Measurements from ENCODE around the gene CA12. TPM values are rescaled to one million over a fixed set of nuclear protein-coding genes. Genes with fewer than 3 reads are reported as not detected.

Gene CA12
- total and polyA plus RNA-seq, 2 of the 8 experiments (the other 6 are each of a cell fraction or from before 2014, with no cell fraction given): 4.7 to 4.9 TPM

DNA sequence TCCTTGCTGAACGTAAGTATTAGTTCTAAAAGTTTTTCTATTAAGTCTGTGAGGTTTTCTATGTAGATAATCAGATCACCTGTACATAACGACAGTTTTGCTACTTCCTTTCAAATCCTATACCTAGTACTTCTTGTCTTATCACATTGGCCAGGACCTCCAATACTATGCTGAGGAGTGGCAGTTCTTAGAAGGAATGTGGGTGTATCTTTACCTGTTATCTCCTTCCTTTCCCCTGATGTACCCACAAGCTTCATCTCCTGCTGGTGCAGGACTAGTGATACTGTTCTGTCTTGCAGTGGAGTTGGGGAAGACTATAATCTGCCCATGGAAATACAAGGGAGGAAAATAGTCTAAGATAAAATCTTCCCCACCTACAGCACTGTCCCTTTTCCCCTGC, 16.8 kb upstream of the CA12 start:
- H4K8ac ChIP-seq (ENCODE audit: extremely low read depth, insufficient read depth, low read length): no peak overlapping the region
- no peaks in the 10 kb centered on the region; the same call in 1 of the 2 replicates for H3K23me2 ChIP-seq (ENCODE audit: low read depth, low read length)
- no peak overlapping the region for H3K27ac ChIP-seq (ENCODE audit: low read depth, low read length)
- no peak overlapping the region for H4K5ac ChIP-seq (ENCODE audit: insufficient read length, low read depth, low read length)
- H3K18ac ChIP-seq (ENCODE audit: extremely low read depth, low read length): no peak overlapping the region
- H4K20me1 ChIP-seq (replicated peaks in 1 of 2; ENCODE audit: control insufficient read depth in 1 of 2, insufficient read depth in 2 of 2, low read length in 2 of 2): no peaks in the 10 kb centered on the region
- no peaks in the 10 kb centered on the region for H3K36me3 ChIP-seq (ENCODE audit: control insufficient read depth in 2 of 4, insufficient read depth in 4 of 4, low read length in 3 of 4)
- DNase-seq (ENCODE audit: low read depth in 1 of 2, low spot score in 2 of 2): no peak
- H3K56ac ChIP-seq (replicated peaks; ENCODE audit: insufficient read length, low read depth, low read length): no peak overlapping the region
- TF ChIP-seq JUN (IDR thresholded peaks at IDR 0.05; ENCODE audit: low read depth, low read length): no peak
- TF ChIP-seq USF2 (IDR thresholded peaks at IDR 0.05; ENCODE audit: low read length): no peak
- TF ChIP-seq KDM4A (IDR thresholded peaks at IDR 0.05; ENCODE audit: low read depth, low read length, severe bottlenecking): no peak
- no peak for TF ChIP-seq CHD1 (IDR thresholded peaks at IDR 0.05; ENCODE audit: low read depth, low read length)
- no peak for TF ChIP-seq CTBP2 (IDR thresholded peaks at IDR 0.05; ENCODE audit: borderline replicate concordance, insufficient read depth, insufficient read length, low read length)
- TF ChIP-seq CBX5 (IDR thresholded peaks at IDR 0.05; ENCODE audit: low read depth, low read length): no peak
- no peak for TF ChIP-seq TBP (IDR thresholded peaks at IDR 0.05; ENCODE audit: low read depth, low read length)
- no peak for TF ChIP-seq SIX5 (IDR thresholded peaks at IDR 0.05; ENCODE audit: low read depth, low read length)
- TF ChIP-seq SIRT6 (IDR thresholded peaks at IDR 0.05; ENCODE audit: low read length): no peak
- TF ChIP-seq SAP30 (IDR thresholded peaks at IDR 0.05; ENCODE audit: insufficient read depth, insufficient replicate concordance, low read length): no peak
- no peak for TF ChIP-seq TCF12 (IDR thresholded peaks at IDR 0.05; ENCODE audit: low read depth, low read length)
- H2BK15ac ChIP-seq (ENCODE audit: low read length): no peak overlapping the region
- no peaks in the 10 kb centered on the region for H3K9me3 ChIP-seq (ENCODE audit: insufficient read depth in 2 of 2, low read depth in 1 of 2, low read length in 1 of 2)
- no peak overlapping the region for H3K4me3 ChIP-seq (ENCODE audit: extremely low read depth in 1 of 4, insufficient read depth in 2 of 4, low read depth in 3 of 4, low read length in 4 of 4)
- no peak overlapping the region for H2BK20ac ChIP-seq (ENCODE audit: low read length)
- no peak overlapping the region for H2BK5ac ChIP-seq (ENCODE audit: low read depth, low read length)
- ChIA-PET CTCF (ENCODE audit: partially characterized antibody) (no interaction called here), POLR2A (ENCODE audit: partially characterized antibody) (no interaction called here)
- no peak overlapping the region for H3K23ac ChIP-seq (ENCODE audit: insufficient read length)
- no peak overlapping the region for H3K14ac ChIP-seq (ENCODE audit: insufficient read length)
- no peak overlapping the region for H2AFZ ChIP-seq (ENCODE audit: low read length)
- no peak overlapping the region for H2BK12ac ChIP-seq (ENCODE audit: low read depth, low read length)
- peaks cover 0 to 6% (median 1%) of the 10 kb centered on the region in 4 experiments; a peak in 2 of 7 replicates for H3K4me1 ChIP-seq (replicated peaks in 1 of 4; ENCODE audit: control insufficient read depth in 3 of 4, insufficient read depth in 4 of 4, low read length in 3 of 4)
- peaks cover 5 to 12% (median 8%) of the 10 kb centered on the region in 4 experiments; a peak in 5 of 7 replicates for H3K27me3 ChIP-seq (replicated peaks in 1 of 4; ENCODE audit: control insufficient read depth in 3 of 4, extremely low read depth in 1 of 4, insufficient read depth in 3 of 4, low read length in 3 of 4)
- H3K4ac ChIP-seq (replicated peaks; ENCODE audit: insufficient read length, low read depth, low read length): no peak overlapping the region
- H4K91ac ChIP-seq (replicated peaks; ENCODE audit: insufficient read length, low read length): no peak overlapping the region
- no peak for FAIRE-seq
- no peak overlapping the region for H2BK120ac ChIP-seq (replicated peaks; ENCODE audit: low read depth, low read length)
- H3K79me2 ChIP-seq (ENCODE audit: control insufficient read depth in 1 of 2, insufficient read depth in 2 of 2, low read length in 2 of 2): no peaks in the 10 kb centered on the region
- no peak overlapping the region for H3K9ac ChIP-seq (replicated peaks in 1 of 4; ENCODE audit: extremely low read depth in 1 of 4, low read depth in 3 of 4, low read length in 3 of 4)
- 82% methylated on average over 2 of the region's 2 CpGs; no CpG with 5 or more reads in 1 of the 2 experiments for WGBS, 2 experiments (ENCODE audit: extremely low coverage in 1 of 2, insufficient coverage in 1 of 2, insufficient read length in 1 of 2, insufficient replicate concordance in 2 of 2, low coverage in 1 of 2, low lambda C conversion rate in 2 of 2, missing lambda C conversion rate in 1 of 2)
- H3K79me1 ChIP-seq (ENCODE audit: low read depth, low read length): no peaks in the 10 kb centered on the region
- H2AK5ac ChIP-seq (ENCODE audit: low read depth, low read length): no peak overlapping the region
- no peak overlapping the region for H3K4me2 ChIP-seq (ENCODE audit: insufficient read depth in 1 of 2, low read depth in 2 of 2, low read length in 2 of 2)
